ENCODE data around the gene RPH3AL.
"Not testable (repeated sequence)": the region's sequence is repeated elsewhere in the genome, so short reads cannot be mapped to it uniquely, and the experiment has no call there.

The RPH3AL gene

GRCh38 chr17:333626-334396 lies 18.8 kb downstream of the RPH3AL start:
- no peak for DNase-seq

- no peak for DNase-seq
Measured at GRCh38 chr17:332558-333322, 19.9 kb downstream of the RPH3AL start.

GRCh38 chr17:332023-332422 lies 20.6 kb downstream of the RPH3AL start:
- DNase-seq: no peak

GRCh38 chr17:330993-331701 lies 21.5 kb downstream of the RPH3AL start:
- no peak for DNase-seq

GRCh38 chr17:329784-330420 lies 22.7 kb downstream of the RPH3AL start:
- no peak for DNase-seq

- no peak for DNase-seq
Measured at GRCh38 chr17:327971-328370, 24.6 kb downstream of the RPH3AL start.

GRCh38 chr17:327296-327695 lies 25.3 kb downstream of the RPH3AL start:
- no peak for DNase-seq

- no peak for DNase-seq
Measured at GRCh38 chr17:326010-326621, 26.5 kb downstream of the RPH3AL start.

- no peak for DNase-seq
Measured at GRCh38 chr17:325270-326009, 27.2 kb downstream of the RPH3AL start.

- no peak for DNase-seq
Measured at GRCh38 chr17:323721-324571, 28.7 kb downstream of the RPH3AL start.

- no peak for DNase-seq
Measured at GRCh38 chr17:323181-323580, 29.4 kb downstream of the RPH3AL start.

- DNase-seq: no peak
Measured at GRCh38 chr17:322006-322780, 30.4 kb downstream of the RPH3AL start.

- DNase-seq: no peak
Measured at GRCh38 chr17:321386-321941, 31.1 kb downstream of the RPH3AL start.

GRCh38 chr17:320809-321385 lies 31.7 kb downstream of the RPH3AL start:
- no peak for DNase-seq

- no peak for DNase-seq
Measured at GRCh38 chr17:320139-320538, 32.5 kb downstream of the RPH3AL start.

- DNase-seq: no peak
Measured at GRCh38 chr17:319266-319665, 33.3 kb downstream of the RPH3AL start.

GRCh38 chr17:317070-317469 lies 35.5 kb downstream of the RPH3AL start:
- not testable (repeated sequence) for DNase-seq

- DNase-seq: not testable (repeated sequence)
Measured at GRCh38 chr17:315399-315798, 37.2 kb downstream of the RPH3AL start.

GRCh38 chr17:314614-314944 lies 38.0 kb downstream of the RPH3AL start:
- DNase-seq: not testable (repeated sequence)

Data from NCI-H1048 (cell line).